Kidney (tissue), 14 donors: ENCODE data around the gene OR1K1. TPM values are rescaled to one million over a fixed set of nuclear protein-coding genes. Genes with fewer than 3 reads are reported as not detected.

Experiments
- DNase-seq, 5 donors: peaks; one replicate each; pipeline ENCODE4 v3.0.0-alpha.2; 2013 to 2020
- FAIRE-seq: peaks from 2 replicates; lab custom pipeline; 2012; peaks lifted over from hg19 to GRCh38; lab: Jason Lieb, UNC
- H3K27ac ChIP-seq, 2 donors: one replicate each; pipeline ENCODE4 v1.7.0; 2013; ENCODE audit warnings: low read depth in 2 of 2, low read length in 2 of 2, inconsistent platforms in 1 of 2
- H3K27me3 ChIP-seq: one replicate; pipeline ENCODE4 v1.7.1; 2013; ENCODE audit warnings: low read length, inconsistent platforms; ENCODE audit not compliant: control insufficient read depth, insufficient read depth
- H3K36me3 ChIP-seq, 3 donors: one replicate each; pipeline versions ENCODE4 v1.7.0 to v1.7.1; 2013; ENCODE audit warnings: low read length in 3 of 3, control low read depth in 1 of 3, inconsistent platforms in 1 of 3; ENCODE audit not compliant: insufficient read depth in 3 of 3, control insufficient read depth in 2 of 3
- H3K4me1 ChIP-seq, 3 donors: one replicate each; pipeline versions ENCODE4 v1.7.0 to v1.7.1; 2013; ENCODE audit warnings: low read length in 3 of 3, inconsistent platforms in 1 of 3, low read depth in 1 of 3; ENCODE audit not compliant: control insufficient read depth in 2 of 3, insufficient read depth in 2 of 3
- H3K4me3 ChIP-seq, 3 donors: one replicate each; pipeline versions ENCODE4 v1.7.0 to v1.8.1; 2013; ENCODE audit warnings: low read length in 3 of 3, control low read depth in 1 of 3, inconsistent platforms in 1 of 3
- H3K9ac ChIP-seq, 3 donors: one replicate each; pipeline versions ENCODE4 v1.7.0 to v1.7.1; 2013; ENCODE audit warnings: low read length in 3 of 3, control low read depth in 1 of 3, inconsistent platforms in 1 of 3
- H3K9me3 ChIP-seq, 3 donors: one replicate each; pipeline versions ENCODE4 v1.7.0 to v1.7.1; 2013; ENCODE audit warnings: low read length in 3 of 3, control low read depth in 1 of 3, inconsistent platforms in 1 of 3; ENCODE audit not compliant: control insufficient read depth in 2 of 3, insufficient read depth in 1 of 3
- intact Hi-C: fragments of 100-400 bp; cut with DNase I; formaldehyde crosslinking; loops from one replicate; pipeline ENCODE4 v1.11.1; 2022
- polyA plus RNA-seq: library from polyadenylated mRNA; stranded (reverse); fragments of 350-450 nt; fragmentation: Illumina TruSeq; extraction: RNeasy Lipid Tissue Mini Kit (QIAGEN cat#74804); gene quantifications from one replicate; pipeline ENCODE4 v1.2.3, GENCODE V29; 2014; ENCODE audit warnings: low read depth, low replicate concordance; ENCODE audit not compliant: insufficient read depth
- total RNA-seq: library from RNA; stranded (reverse); fragmentation: NEBNext Ultra II Directional; extraction: Animal tissue kit (Norgen Biotek cat#: 25700); gene quantifications from one replicate; pipeline ENCODE4 v1.2.1, GENCODE V29; 2021
- TF ChIP-seq, protein P1 (sequence below): IDR thresholded peaks from 3 replicates; pipeline ENCODE4 v1.5.1; 2012; ENCODE audit warnings: mild to moderate bottlenecking, moderate library complexity, borderline replicate concordance; ENCODE audit not compliant: insufficient read depth; ENCODE audit errors: extremely low read depth
- donor health status: control.
- donor health status: control.
- donor health status: control.
- donor health status: control.
- donor health status: control.
- donor health status: DM: yes; HTN: yes; CAD: no.
- donor health status: Normal renal cell carcinoma (clear cell type).

The OR1K1 gene
- total and polyA plus RNA-seq, 2 donors from 2014 or later, result not detected

DNA sequence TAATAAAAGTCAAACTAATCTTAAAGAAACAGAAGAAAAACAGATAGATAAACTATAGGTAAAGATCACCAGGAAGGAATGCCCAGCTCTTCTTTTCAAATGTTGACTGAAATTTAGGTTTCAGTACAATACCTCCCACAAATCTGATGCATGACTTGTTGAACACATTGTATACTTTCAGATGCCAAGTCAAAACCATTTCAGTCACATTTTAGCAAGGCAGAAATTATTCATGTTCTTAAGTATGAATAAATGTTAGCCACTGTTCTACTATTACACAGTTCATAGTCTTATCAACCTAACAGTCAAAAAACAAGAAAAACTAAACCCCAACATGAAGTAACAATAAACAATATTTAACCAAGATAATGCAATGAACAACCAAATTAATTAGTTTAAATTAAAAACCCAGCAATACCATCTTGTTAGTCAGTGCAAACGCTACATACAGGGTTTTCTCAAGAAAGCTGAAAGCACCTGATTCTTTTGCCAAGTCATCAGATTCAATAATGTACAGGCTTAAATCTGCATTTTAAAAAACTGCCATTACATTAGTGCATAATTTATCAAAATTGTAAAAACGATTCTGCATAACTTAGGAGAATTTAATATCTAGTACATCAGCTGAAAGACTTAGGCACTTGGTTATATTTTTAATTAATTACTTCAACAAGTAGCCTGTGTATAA lies 48.5 kb downstream of the OR1K1 start:
- Histone ChIP-seq H3K9ac (no peak overlapping the region), H3K27ac (no peak overlapping the region), H3K9me3 (no peaks in the 10 kb centered on the region), H3K4me3 (no peak overlapping the region), H3K4me1 (no peaks in the 10 kb centered on the region), H3K36me3 (peaks cover 4 to 17% (median 11%) of the 10 kb centered on the region in 3 donors), H3K27me3 (no peaks in the 10 kb centered on the region)
- DNase-seq, result no peak
- intact Hi-C loops, result no loop called here
- TF ChIP-seq, protein P1, sequence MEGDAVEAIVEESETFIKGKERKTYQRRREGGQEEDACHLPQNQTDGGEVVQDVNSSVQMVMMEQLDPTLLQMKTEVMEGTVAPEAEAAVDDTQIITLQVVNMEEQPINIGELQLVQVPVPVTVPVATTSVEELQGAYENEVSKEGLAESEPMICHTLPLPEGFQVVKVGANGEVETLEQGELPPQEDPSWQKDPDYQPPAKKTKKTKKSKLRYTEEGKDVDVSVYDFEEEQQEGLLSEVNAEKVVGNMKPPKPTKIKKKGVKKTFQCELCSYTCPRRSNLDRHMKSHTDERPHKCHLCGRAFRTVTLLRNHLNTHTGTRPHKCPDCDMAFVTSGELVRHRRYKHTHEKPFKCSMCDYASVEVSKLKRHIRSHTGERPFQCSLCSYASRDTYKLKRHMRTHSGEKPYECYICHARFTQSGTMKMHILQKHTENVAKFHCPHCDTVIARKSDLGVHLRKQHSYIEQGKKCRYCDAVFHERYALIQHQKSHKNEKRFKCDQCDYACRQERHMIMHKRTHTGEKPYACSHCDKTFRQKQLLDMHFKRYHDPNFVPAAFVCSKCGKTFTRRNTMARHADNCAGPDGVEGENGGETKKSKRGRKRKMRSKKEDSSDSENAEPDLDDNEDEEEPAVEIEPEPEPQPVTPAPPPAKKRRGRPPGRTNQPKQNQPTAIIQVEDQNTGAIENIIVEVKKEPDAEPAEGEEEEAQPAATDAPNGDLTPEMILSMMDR, result no peak
- no peak for FAIRE-seq

Other genes with a start within 250 kb of the OR1K1 start
- not detected for gene OR1N2, start 247.0 kb upstream of the OR1K1 start, total RNA-seq
- gene OR1N2, start 247.0 kb upstream of the OR1K1 start, polyA plus RNA-seq, result not detected
- not detected for gene OR1L8, start 216.7 kb upstream of the OR1K1 start, total RNA-seq
- not detected for gene OR1L8, start 216.7 kb upstream of the OR1K1 start, polyA plus RNA-seq
- not detected for gene OR1Q1, start 185.4 kb upstream of the OR1K1 start, total RNA-seq
- gene OR1Q1, start 185.4 kb upstream of the OR1K1 start, polyA plus RNA-seq, result not detected
- gene OR1B1, start 142.5 kb upstream of the OR1K1 start, total RNA-seq, result not detected
- not detected for gene OR1B1, start 142.5 kb upstream of the OR1K1 start, polyA plus RNA-seq
- not detected for gene OR1L1, start 138.4 kb upstream of the OR1K1 start, total RNA-seq
- not detected for gene OR1L1, start 138.4 kb upstream of the OR1K1 start, polyA plus RNA-seq
- not detected for gene OR1L3, start 125.0 kb upstream of the OR1K1 start, total RNA-seq
- not detected for gene OR1L3, start 125.0 kb upstream of the OR1K1 start, polyA plus RNA-seq
- not detected for gene OR1L4, start 76.1 kb upstream of the OR1K1 start, total RNA-seq
- gene OR1L4, start 76.1 kb upstream of the OR1K1 start, polyA plus RNA-seq, result not detected
- not detected for gene OR1L6, start 57.8 kb upstream of the OR1K1 start, total RNA-seq
- not detected for gene OR1L6, start 57.8 kb upstream of the OR1K1 start, polyA plus RNA-seq
- not detected for gene OR5C1, start 11.2 kb upstream of the OR1K1 start, total RNA-seq
- gene OR5C1, start 11.2 kb upstream of the OR1K1 start, polyA plus RNA-seq, result not detected
- 15.0 TPM for gene PDCL, start 28.5 kb downstream of the OR1K1 start, total RNA-seq
- gene PDCL, start 28.5 kb downstream of the OR1K1 start, polyA plus RNA-seq, result 8.3 TPM
- 49.9 TPM for gene RC3H2, start 105.2 kb downstream of the OR1K1 start, total RNA-seq
- 9.8 TPM for gene RC3H2, start 105.2 kb downstream of the OR1K1 start, polyA plus RNA-seq
- gene ZBTB6, start 113.2 kb downstream of the OR1K1 start, total RNA-seq, result 9.8 TPM
- gene ZBTB6, start 113.2 kb downstream of the OR1K1 start, polyA plus RNA-seq, result 2.0 TPM
- 8.2 TPM for gene ZBTB26, start 131.4 kb downstream of the OR1K1 start, total RNA-seq
- 3.4 TPM for gene ZBTB26, start 131.4 kb downstream of the OR1K1 start, polyA plus RNA-seq
- 61.1 TPM for gene RABGAP1, start 140.9 kb downstream of the OR1K1 start, total RNA-seq
- gene RABGAP1, start 140.9 kb downstream of the OR1K1 start, polyA plus RNA-seq, result 13.7 TPM
- gene GPR21, start 233.5 kb downstream of the OR1K1 start, total RNA-seq, result 4.1 TPM
- 0.34 TPM for gene GPR21, start 233.5 kb downstream of the OR1K1 start, polyA plus RNA-seq